ENCODE results near the gene NUBP2.

Gene NUBP2

GRCh38 chr16:1769402-1770300 is 13.1 kb upstream of the NUBP2 start (continued):
- TF ChIP-seq ZNF335 (tag by site-specific recombination; conservative IDR thresholded peaks at IDR 0.05) (peak; percentile 97), PATZ1 (tag by site-specific recombination; IDR thresholded peaks at IDR 0.05) (peak; percentile 40; the same call in 1 of the 2 replicates), ZNF513 (tag by site-specific recombination; IDR thresholded peaks at IDR 0.05) (0 out of 2 replicates have a peak, but pooled peaks have one; percentile 19), ZBTB10 (tag by site-specific recombination; IDR thresholded peaks at IDR 0.05) (no peak)

GRCh38 chr16:1770328-1771187 is 12.2 kb upstream of the NUBP2 start:
- Histone ChIP-seq H3K27ac (ENCODE audit: extremely low read depth, low read depth, low read length) (peak overlapping the region; percentile 94), H3K4me3 (ENCODE audit: low read depth, low read length) (peak overlapping the region; percentile 95), H3K36me3 (ENCODE audit: control insufficient read depth in 2 of 2, insufficient read depth in 1 of 2, low read length in 2 of 2) (peaks cover 0 to 76% of the 10 kb centered on the region in 2 experiments; a peak in 1 of 3 replicates), H3K9me3 (ENCODE audit: control insufficient read depth, insufficient read depth, low read depth, low read length) (no peaks in the 10 kb centered on the region), H3K4me1 (ENCODE audit: control insufficient read depth, insufficient read depth, low read length) (peaks cover 9% of the 10 kb centered on the region)
- ChIA-PET CTCF (no interaction called here), POLR2A (interaction anchor here (0.6 to 6.0 kb wide), 7 partner anchors 10 to 217 kb away, joined by 3 to 113 read pairs (median 4); partner anchors contain the start of genes CRAMP1, IFT140, JPT2 and NUBP2)
- TF ChIP-seq ZFP69B (tag by site-specific recombination; IDR thresholded peaks at IDR 0.05): peak; percentile 59
- peak; percentile 69; the same call in 1 of the 2 replicates for TF ChIP-seq KLF17 (tag by site-specific recombination; IDR thresholded peaks at IDR 0.05)
- TF ChIP-seq BCL11A (tag by site-specific recombination; IDR thresholded peaks at IDR 0.05; ENCODE audit: low read depth): no peak
- no peak for TF ChIP-seq ZNF514 (tag by site-specific recombination; IDR thresholded peaks at IDR 0.05)
- no peak for TF ChIP-seq ZNF362 (tag by site-specific recombination; IDR thresholded peaks at IDR 0.05)
- TF ChIP-seq FEZF1 (tag by site-specific recombination; IDR thresholded peaks at IDR 0.05): no peak
- no peak for TF ChIP-seq ZNF549 (tag by site-specific recombination; IDR thresholded peaks at IDR 0.05)
- peak; percentile 69; the same call in 1 of the 2 replicates for TF ChIP-seq ZBTB44 (tag by site-specific recombination; IDR thresholded peaks at IDR 0.05)
- peak; percentile 86 for TF ChIP-seq SP3 (tag by site-specific recombination; IDR thresholded peaks at IDR 0.05)
- peak; percentile 46; the same call in 1 of the 2 replicates for TF ChIP-seq KLF7 (tag by site-specific recombination; IDR thresholded peaks at IDR 0.05; ENCODE audit: borderline replicate concordance)
- no peak for TF ChIP-seq PBX3 (CRISPR knock-in tag; IDR thresholded peaks at IDR 0.05)
- TF ChIP-seq HIC1 (tag by site-specific recombination; IDR thresholded peaks at IDR 0.05): no peak; the same call in 1 of the 2 replicates

Measured in HEK293 (cell line).